ENCODE measurements around the gene RSAD1. TPM values are rescaled to one million over a fixed set of nuclear protein-coding genes. Genes with fewer than 3 reads are reported as not detected.

Gene RSAD1
- polyA plus RNA-seq, 1 of the 3 experiments (the other 2 are of a cell fraction): 44.7 TPM

DNA sequence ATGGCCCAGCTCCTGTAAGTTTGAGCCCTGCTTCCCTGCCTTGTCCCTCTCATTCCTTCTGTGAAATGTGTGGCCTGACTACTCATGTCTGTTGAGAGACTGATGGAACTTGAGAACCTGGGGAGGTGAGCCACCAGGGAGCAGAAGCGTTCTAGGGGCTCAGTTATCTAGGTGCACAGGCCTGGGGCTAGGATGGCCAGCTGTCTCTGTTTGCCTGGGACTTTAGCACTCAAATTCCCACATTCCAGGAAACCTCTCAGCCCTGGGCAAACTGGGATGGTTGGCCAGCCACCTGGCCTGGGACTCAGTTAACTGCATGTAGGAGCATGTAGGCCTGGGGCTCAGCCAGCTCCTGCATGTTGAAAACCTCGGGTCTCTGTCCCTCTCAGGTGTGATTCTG lies 44.5 kb downstream of the RSAD1 start:
- Histone ChIP-seq H3K27me3 (ENCODE audit: insufficient read depth) (no peaks in the 10 kb centered on the region), H3K36me3 (replicated peaks in 1 of 2; ENCODE audit: control insufficient read depth in 1 of 2, insufficient read depth in 2 of 2, low read length in 1 of 2) (no peaks in the 10 kb centered on the region), H4K20me1 (ENCODE audit: insufficient read depth) (no peaks in the 10 kb centered on the region), H3K9me3 (no peaks in the 10 kb centered on the region), H3K4me3 (ENCODE audit: low read depth in 2 of 2, low read length in 1 of 2) (no peak overlapping the region), H3K27ac (ENCODE audit: low read depth in 2 of 2, low read length in 1 of 2) (no peak overlapping the region), H3K4me1 (ENCODE audit: control insufficient read depth in 1 of 2, insufficient read depth in 2 of 2, low read depth in 1 of 2, low read length in 1 of 2) (peaks cover 0 to 7% of the 10 kb centered on the region in 2 experiments; a peak in 1 of 4 replicates), H3K9ac (no peak overlapping the region), H3F3A (replicated peaks; ENCODE audit: insufficient read depth) (no peaks in the 10 kb centered on the region), H3K79me2 (ENCODE audit: insufficient read depth) (no peaks in the 10 kb centered on the region), H2AFZ (ENCODE audit: low read depth) (no peak overlapping the region), H3K9me2 (no peaks in the 10 kb centered on the region), H3K4me2 (no peak overlapping the region)
- DNase-seq: no peak
- TF ChIP-seq NRF1 (IDR thresholded peaks at IDR 0.05; ENCODE audit: low read depth, low read length) (no peak), IRF3 (IDR thresholded peaks at IDR 0.05; ENCODE audit: low read depth, low read length) (no peak), RAD21 (IDR thresholded peaks at IDR 0.05; ENCODE audit: low read length) (no peak), RCOR1 (IDR thresholded peaks at IDR 0.05; ENCODE audit: low read length) (no peak), EP300 (IDR thresholded peaks at IDR 0.05; ENCODE audit: borderline replicate concordance in 1 of 2, low read depth in 1 of 2, low read length in 1 of 2) (no peak)
- ChIA-PET POLR2A (no interaction called here), CTCF (interaction anchor here (1.1 to 1.6 kb wide), 3 partner anchors 14 to 41 kb away, joined by 3 to 4 read pairs (median 4); no protein-coding TSS in a partner anchor)
- 43% methylated on average over 2 of the region's 2 CpGs for WGBS (ENCODE audit: low lambda C conversion rate)

GRCh38 chr17:50524838-50525237 lies 46.2 kb downstream of the RSAD1 start:
- Histone ChIP-seq H3F3A (replicated peaks; ENCODE audit: insufficient read depth) (no peaks in the 10 kb centered on the region), H3K36me3 (replicated peaks in 1 of 2; ENCODE audit: control insufficient read depth in 1 of 2, insufficient read depth in 2 of 2, low read length in 1 of 2) (no peaks in the 10 kb centered on the region), H3K79me2 (ENCODE audit: insufficient read depth) (no peaks in the 10 kb centered on the region), H3K4me3 (ENCODE audit: low read depth in 2 of 2, low read length in 1 of 2) (no peak overlapping the region), H3K9me2 (no peaks in the 10 kb centered on the region), H3K27ac (ENCODE audit: low read depth in 2 of 2, low read length in 1 of 2) (no peak overlapping the region), H2AFZ (ENCODE audit: low read depth) (no peak overlapping the region), H3K4me2 (no peak overlapping the region), H3K9ac (no peak overlapping the region), H3K4me1 (ENCODE audit: control insufficient read depth in 1 of 2, insufficient read depth in 2 of 2, low read depth in 1 of 2, low read length in 1 of 2) (peaks cover 0 to 7% of the 10 kb centered on the region in 2 experiments; a peak in 1 of 4 replicates), H3K27me3 (ENCODE audit: insufficient read depth) (0 out of 2 replicates have a peak, but pooled peaks cover under 1% of the 10 kb centered on the region), H3K9me3 (no peaks in the 10 kb centered on the region), H4K20me1 (ENCODE audit: insufficient read depth) (no peaks in the 10 kb centered on the region)
- DNase-seq: no peak
- TF ChIP-seq RXRA (IDR thresholded peaks at IDR 0.05; ENCODE audit: borderline replicate concordance, low read depth) (no peak), FOXM1 (IDR thresholded peaks at IDR 0.05; ENCODE audit: low read depth) (no peak), EZH2phosphoT487 (IDR thresholded peaks at IDR 0.05; ENCODE audit: borderline replicate concordance, low read depth) (no peak), MXI1 (IDR thresholded peaks at IDR 0.05; ENCODE audit: low read depth, low read length) (no peak), IRF3 (IDR thresholded peaks at IDR 0.05; ENCODE audit: low read depth, low read length) (no peak), TEAD4 (IDR thresholded peaks at IDR 0.05; ENCODE audit: borderline replicate concordance, insufficient read depth) (no peak), YY1 (IDR thresholded peaks at IDR 0.05; ENCODE audit: low read depth) (no peak), MEF2A (IDR thresholded peaks at IDR 0.05; ENCODE audit: borderline replicate concordance, low read depth) (no peak)
- POLR2A ChIA-PET: no interaction called here
- CTCF ChIA-PET: interaction anchor here (0.8 to 1.3 kb wide), 4 partner anchors 17 to 42 kb away, joined by 3 read pairs; no protein-coding TSS in a partner anchor
- WGBS (ENCODE audit: low lambda C conversion rate): 93% methylated on average over 18 of the region's 18 CpGs

Measured in SK-N-SH (cell line).